ENCODE measurements around the gene TYMS. TPM values are rescaled to one million over a fixed set of nuclear protein-coding genes. Genes with fewer than 3 reads are reported as not detected.

Gene TYMS
- total RNA-seq, 4 donors from 2014 or later: 1.1 to 6.1 (median 3.6) TPM

DNA sequence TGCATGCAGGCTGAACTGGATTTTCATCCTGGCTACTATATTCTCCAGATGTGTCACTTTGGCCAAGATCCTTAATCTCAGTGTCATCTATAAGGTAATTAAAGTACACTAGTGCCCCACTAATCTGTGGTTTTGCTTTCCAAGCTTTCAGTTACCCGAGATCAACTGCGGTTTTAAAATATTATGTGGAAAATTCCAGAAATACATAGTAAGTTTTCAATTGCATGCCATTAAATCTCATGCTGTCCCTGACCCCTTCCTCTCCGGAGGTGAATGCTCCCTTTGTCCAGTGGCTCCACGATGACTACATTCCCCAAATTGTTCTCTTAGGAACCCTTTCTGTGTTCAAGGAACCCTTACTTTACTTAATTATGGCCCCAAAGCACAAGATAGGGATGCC lies 5.3 kb upstream of the TYMS start:
- TF ChIP-seq POLR2AphosphoS5 (IDR thresholded peaks at IDR 0.05) (no peak), POLR2A (IDR thresholded peaks at IDR 0.05) (no peak), EP300 (IDR thresholded peaks at IDR 0.05) (no peak)
- TF ChIP-seq, protein P1, sequence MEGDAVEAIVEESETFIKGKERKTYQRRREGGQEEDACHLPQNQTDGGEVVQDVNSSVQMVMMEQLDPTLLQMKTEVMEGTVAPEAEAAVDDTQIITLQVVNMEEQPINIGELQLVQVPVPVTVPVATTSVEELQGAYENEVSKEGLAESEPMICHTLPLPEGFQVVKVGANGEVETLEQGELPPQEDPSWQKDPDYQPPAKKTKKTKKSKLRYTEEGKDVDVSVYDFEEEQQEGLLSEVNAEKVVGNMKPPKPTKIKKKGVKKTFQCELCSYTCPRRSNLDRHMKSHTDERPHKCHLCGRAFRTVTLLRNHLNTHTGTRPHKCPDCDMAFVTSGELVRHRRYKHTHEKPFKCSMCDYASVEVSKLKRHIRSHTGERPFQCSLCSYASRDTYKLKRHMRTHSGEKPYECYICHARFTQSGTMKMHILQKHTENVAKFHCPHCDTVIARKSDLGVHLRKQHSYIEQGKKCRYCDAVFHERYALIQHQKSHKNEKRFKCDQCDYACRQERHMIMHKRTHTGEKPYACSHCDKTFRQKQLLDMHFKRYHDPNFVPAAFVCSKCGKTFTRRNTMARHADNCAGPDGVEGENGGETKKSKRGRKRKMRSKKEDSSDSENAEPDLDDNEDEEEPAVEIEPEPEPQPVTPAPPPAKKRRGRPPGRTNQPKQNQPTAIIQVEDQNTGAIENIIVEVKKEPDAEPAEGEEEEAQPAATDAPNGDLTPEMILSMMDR (IDR thresholded peaks at IDR 0.05): no peak
- H3K27me3 ChIP-seq: peaks cover 14% of the 10 kb centered on the region
- no peaks in the 10 kb centered on the region for H3K9me3 ChIP-seq
- H3K36me3 ChIP-seq: no peaks in the 10 kb centered on the region
- H3K4me1 ChIP-seq: peaks cover 0 to 3% (median 0%) of the 10 kb centered on the region in 3 donors
- 67 to 79% methylated on average over 4 of the region's 4 CpGs for WGBS, 2 donors (ENCODE audit: low coverage in 1 of 2)
- H3K27ac ChIP-seq: no peak overlapping the region
- no peak for ATAC-seq
- H3K4me3 ChIP-seq: no peak overlapping the region

DNA sequence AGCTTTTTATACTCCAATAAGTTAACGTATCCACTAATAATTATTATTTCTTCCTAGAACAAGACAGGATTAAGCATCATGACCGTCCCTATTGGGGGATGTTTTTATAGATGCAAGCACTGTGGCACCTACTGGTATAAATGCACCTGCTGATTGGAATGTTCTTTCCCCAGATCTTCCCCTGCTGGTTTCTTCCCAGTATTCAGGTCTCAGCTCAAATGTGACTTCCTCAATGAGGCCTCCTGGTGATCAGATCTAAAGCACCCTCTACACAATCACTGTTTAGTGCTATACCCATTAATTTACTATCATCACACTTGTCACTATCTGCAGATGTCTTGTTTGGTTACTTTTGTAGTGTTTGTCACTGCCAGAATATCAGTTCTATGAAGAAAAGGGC lies 3.9 kb upstream of the TYMS start:
- Histone ChIP-seq H3K4me3 (no peak overlapping the region), H3K27ac (no peak overlapping the region), H3K4me1 (peaks cover 0 to 16% (median 2%) of the 10 kb centered on the region in 3 donors), H3K36me3 (no peaks in the 10 kb centered on the region), H3K9me3 (no peaks in the 10 kb centered on the region), H3K27me3 (peaks cover 22% of the 10 kb centered on the region)
- no peak for TF ChIP-seq POLR2AphosphoS5 (IDR thresholded peaks at IDR 0.05)
- no peak for TF ChIP-seq POLR2A (IDR thresholded peaks at IDR 0.05)
- ATAC-seq: no peak
- WGBS, 2 donors (ENCODE audit: low coverage in 1 of 2): 91 to 92% methylated on average over 2 of the region's 2 CpGs

DNA sequence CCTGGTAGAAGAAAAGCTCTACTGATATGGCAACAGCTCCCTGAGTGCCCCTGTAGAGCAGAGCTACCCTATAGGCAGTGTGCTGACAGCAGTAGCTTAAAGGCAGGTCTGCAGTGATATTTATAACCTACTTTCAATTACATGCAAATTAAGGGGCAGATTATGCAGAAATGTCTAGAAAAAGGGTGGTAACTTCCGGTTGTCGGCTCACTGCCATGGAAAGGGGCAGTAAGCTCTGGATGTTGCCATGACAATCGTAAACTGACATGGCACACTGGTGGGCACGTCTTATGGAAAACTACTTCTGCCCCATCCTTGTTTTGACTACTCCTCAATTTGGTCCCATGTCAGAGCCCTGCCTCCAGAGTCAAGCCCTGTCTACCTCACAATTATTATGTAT lies 2.9 kb upstream of the TYMS start:
- Histone ChIP-seq H3K4me3 (no peak overlapping the region), H3K36me3 (no peaks in the 10 kb centered on the region), H3K9me3 (no peaks in the 10 kb centered on the region), H3K27me3 (peaks cover 26% of the 10 kb centered on the region), H3K27ac (no peak overlapping the region), H3K4me1 (peaks cover 0 to 19% (median 5%) of the 10 kb centered on the region in 3 donors)
- no peak for ATAC-seq
- 87 to 100% methylated on average over 4 of the region's 4 CpGs for WGBS, 2 donors (ENCODE audit: low coverage in 1 of 2)
- no peak for TF ChIP-seq POLR2A (IDR thresholded peaks at IDR 0.05)
- TF ChIP-seq, protein P1 (IDR thresholded peaks at IDR 0.05): no peak
- TF ChIP-seq EP300 (IDR thresholded peaks at IDR 0.05): no peak
- TF ChIP-seq POLR2AphosphoS5 (IDR thresholded peaks at IDR 0.05): no peak

DNA sequence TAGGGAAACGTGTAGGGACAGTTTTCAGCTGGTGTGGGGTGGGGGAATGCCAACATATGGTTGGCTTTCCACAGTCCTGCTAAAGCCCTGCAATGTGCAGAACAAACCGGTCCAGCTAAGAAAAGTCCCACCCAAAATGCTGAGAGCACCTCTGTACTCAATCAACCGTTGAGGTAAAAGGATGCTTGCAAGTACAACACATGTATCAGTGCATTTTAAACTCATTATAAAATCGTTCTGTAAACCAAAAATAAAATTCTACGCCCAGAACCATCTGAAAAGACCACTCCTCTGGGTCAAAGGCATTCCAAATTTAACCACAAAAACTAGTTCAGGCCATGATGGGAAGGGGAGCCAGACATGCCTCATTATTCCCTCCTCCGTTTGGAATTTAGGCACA lies 2.0 kb upstream of the TYMS start:
- no peak overlapping the region for H3K27ac ChIP-seq
- H3K36me3 ChIP-seq: no peaks in the 10 kb centered on the region
- ATAC-seq: no peak
- peaks cover 0 to 19% (median 5%) of the 10 kb centered on the region in 3 donors for H3K4me1 ChIP-seq
- no peaks in the 10 kb centered on the region for H3K9me3 ChIP-seq
- H3K27me3 ChIP-seq: peaks cover 26% of the 10 kb centered on the region
- no peak overlapping the region for H3K4me3 ChIP-seq
- 82 to 88% methylated on average over 5 to 6 of the region's 6 CpGs for WGBS, 2 donors (ENCODE audit: low coverage in 1 of 2)
- TF ChIP-seq EP300 (IDR thresholded peaks at IDR 0.05): no peak
- no peak for TF ChIP-seq POLR2A (IDR thresholded peaks at IDR 0.05)
- TF ChIP-seq POLR2AphosphoS5 (IDR thresholded peaks at IDR 0.05): no peak
- TF ChIP-seq, protein P1 (IDR thresholded peaks at IDR 0.05): no peak

DNA sequence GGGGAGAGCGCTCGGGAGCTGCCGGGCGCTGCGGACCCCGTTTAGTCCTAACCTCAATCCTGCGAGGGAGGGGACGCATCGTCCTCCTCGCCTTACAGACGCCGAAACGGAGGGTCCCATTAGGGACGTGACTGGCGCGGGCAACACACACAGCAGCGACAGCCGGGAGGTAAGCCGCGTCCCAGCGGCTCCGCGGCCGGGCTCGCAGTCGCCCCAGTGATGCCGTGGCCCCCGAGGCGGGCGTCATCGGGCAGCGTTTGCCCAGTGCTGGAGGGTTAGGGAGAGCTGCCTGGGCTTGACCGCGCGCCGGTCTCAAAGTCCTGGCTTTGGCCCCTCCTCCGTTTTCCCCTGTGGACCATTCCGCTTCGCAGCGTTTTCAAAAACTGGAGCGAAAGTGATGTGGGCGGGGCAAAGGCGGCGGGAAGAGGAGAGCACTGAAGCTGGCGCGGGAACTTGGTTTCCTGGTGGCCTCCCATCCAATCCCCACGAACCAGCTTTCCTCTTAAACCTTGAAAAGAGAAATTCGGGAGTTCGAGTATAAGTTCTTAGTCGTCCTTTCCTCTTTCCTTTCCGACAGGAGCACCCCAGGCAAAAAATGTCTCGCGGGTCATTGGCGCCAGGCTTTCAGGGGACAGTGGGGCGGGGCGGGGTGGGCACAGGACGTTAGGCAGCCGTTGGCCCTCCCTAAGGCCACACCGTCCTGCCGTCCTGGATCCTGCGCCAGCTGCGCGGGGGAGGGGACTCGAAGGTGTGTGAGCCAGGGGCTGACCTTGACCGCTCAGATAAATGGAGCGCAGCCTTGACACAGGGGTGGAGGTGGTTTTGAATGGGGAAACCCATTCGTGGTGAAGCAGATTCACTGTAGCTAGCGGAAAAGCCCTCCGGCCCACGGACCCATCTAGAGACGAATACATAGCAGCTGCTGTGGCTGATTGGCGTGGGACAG lies 821 bp downstream of the TYMS start:
- peak overlapping the region in 3 of 4 donors; percentile 32 to 75 (median 65) for H3K27ac ChIP-seq
- H3K4me1 ChIP-seq: peaks cover 0 to 19% (median 5%) of the 10 kb centered on the region in 3 donors
- H3K36me3 ChIP-seq: no peaks in the 10 kb centered on the region
- ATAC-seq: peak; percentile 89
- WGBS, 2 donors (ENCODE audit: low coverage in 1 of 2): 7% methylated on average over 13 of the region's 72 CpGs; no CpG with 5 or more reads in 1 of the 2 donors
- H3K9me3 ChIP-seq: no peaks in the 10 kb centered on the region
- H3K4me3 ChIP-seq: peak overlapping the region; percentile 51 to 80
- TF ChIP-seq POLR2A (IDR thresholded peaks at IDR 0.05) (peak in 1 of 2 donors; percentile 12), POLR2AphosphoS5 (IDR thresholded peaks at IDR 0.05) (no peak)
- peaks cover 26% of the 10 kb centered on the region for H3K27me3 ChIP-seq
